Neural crest cell (in vitro differentiated cells): Measurements from ENCODE around the gene CCDC91. TPM values are rescaled to one million over a fixed set of nuclear protein-coding genes. Genes with fewer than 3 reads are reported as not detected.

ENCODE experiments used
- DNase-seq: peaks from one replicate; pipeline ENCODE4 v3.0.0; 2021; ENCODE audit warnings: low read depth, mixed read lengths, low spot score
- H3K27ac Mint-ChIP-seq: one replicate; pipeline ENCODE4 v1.8.0; 2021; ENCODE audit warnings: mild to moderate bottlenecking, mixed read lengths; ENCODE audit not compliant: unreplicated experiment
- H3K27me3 Mint-ChIP-seq: 2 replicates; pipeline ENCODE4 v1.8.0; 2021; ENCODE audit warnings: low read depth, mild to moderate bottlenecking, mixed read lengths
- H3K36me3 Mint-ChIP-seq: 2 replicates; pipeline ENCODE4 v1.8.0; 2021; ENCODE audit warnings: low read depth, mild to moderate bottlenecking, mixed read lengths
- H3K4me1 Mint-ChIP-seq: 2 replicates; pipeline ENCODE4 v1.8.0; 2021; ENCODE audit warnings: mixed read lengths
- H3K4me3 Mint-ChIP-seq: one replicate; pipeline ENCODE4 v1.8.0; 2021; ENCODE audit warnings: mild to moderate bottlenecking, mixed read lengths
- H3K9me3 Mint-ChIP-seq: 2 replicates; pipeline ENCODE4 v1.8.0; 2021; ENCODE audit warnings: mixed read lengths
- total RNA-seq: library from RNA; stranded (reverse); gene quantifications from 2 replicates; pipeline ENCODE4 v1.2.1, GENCODE V29; 2021
- TF ChIP-seq, protein P1 (sequence below): fragments of 200-600 bp; sonication (generic); conservative IDR thresholded peaks from 2 replicates; pipeline ENCODE4 v1.5.0; 2021; ENCODE audit warnings: antibody characterized with exemption, mild to moderate bottlenecking

CCDC91 gene
- total RNA-seq, 1 donor from 2014 or later, result 13.9 TPM

DNA sequence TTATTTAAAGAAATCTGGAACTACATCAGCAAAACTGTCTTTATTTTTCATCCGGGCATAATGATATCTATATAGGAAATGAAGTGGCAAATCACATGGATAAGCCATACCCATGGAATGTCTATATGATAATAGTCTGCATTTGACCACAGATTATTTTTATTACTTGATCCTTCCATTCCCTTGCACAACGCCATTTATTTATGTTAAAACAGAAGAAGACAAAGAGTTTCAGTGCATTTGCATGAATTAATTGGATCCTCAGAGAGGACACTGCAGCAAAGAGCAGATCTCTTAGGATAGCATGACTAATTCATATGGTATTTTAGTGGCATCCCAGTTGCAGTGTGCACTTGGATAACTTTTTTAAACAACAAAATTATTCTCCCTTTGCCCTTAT lies 345.0 kb downstream of the CCDC91 start:
- no peaks in the 10 kb centered on the region for H3K4me1 Mint-ChIP-seq
- no peaks in the 10 kb centered on the region for H3K27me3 Mint-ChIP-seq
- H3K4me3 Mint-ChIP-seq, result no peak overlapping the region
- TF ChIP-seq, protein P1, sequence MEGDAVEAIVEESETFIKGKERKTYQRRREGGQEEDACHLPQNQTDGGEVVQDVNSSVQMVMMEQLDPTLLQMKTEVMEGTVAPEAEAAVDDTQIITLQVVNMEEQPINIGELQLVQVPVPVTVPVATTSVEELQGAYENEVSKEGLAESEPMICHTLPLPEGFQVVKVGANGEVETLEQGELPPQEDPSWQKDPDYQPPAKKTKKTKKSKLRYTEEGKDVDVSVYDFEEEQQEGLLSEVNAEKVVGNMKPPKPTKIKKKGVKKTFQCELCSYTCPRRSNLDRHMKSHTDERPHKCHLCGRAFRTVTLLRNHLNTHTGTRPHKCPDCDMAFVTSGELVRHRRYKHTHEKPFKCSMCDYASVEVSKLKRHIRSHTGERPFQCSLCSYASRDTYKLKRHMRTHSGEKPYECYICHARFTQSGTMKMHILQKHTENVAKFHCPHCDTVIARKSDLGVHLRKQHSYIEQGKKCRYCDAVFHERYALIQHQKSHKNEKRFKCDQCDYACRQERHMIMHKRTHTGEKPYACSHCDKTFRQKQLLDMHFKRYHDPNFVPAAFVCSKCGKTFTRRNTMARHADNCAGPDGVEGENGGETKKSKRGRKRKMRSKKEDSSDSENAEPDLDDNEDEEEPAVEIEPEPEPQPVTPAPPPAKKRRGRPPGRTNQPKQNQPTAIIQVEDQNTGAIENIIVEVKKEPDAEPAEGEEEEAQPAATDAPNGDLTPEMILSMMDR, result no peak
- peaks cover 2% of the 10 kb centered on the region for H3K36me3 Mint-ChIP-seq
- no peak for DNase-seq
- no peak overlapping the region for H3K27ac Mint-ChIP-seq
- no peaks in the 10 kb centered on the region for H3K9me3 Mint-ChIP-seq

DNA sequence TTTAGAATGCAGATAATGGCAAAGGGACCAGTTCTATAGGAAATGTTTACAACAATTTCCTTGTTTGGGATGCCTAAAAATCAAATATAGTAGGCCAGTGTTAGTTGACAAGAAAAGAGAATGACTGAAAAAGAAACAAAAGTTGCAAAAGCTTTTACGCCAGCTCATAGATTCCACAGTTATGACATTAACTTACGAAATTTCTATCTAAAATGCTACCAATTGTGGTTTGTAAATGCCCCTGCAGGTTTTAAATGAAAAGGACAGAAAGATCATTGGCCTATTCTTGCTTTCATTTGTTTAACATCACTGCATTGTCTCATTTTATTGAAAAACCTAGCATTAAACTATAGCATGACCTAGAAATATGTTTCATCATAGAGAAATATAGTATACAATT lies 345.8 kb downstream of the CCDC91 start:
- no peak for DNase-seq
- H3K27me3 Mint-ChIP-seq, result no peaks in the 10 kb centered on the region
- H3K9me3 Mint-ChIP-seq, result no peaks in the 10 kb centered on the region
- H3K4me1 Mint-ChIP-seq, result no peaks in the 10 kb centered on the region
- no peak overlapping the region for H3K27ac Mint-ChIP-seq
- TF ChIP-seq, protein P1, result no peak
- H3K4me3 Mint-ChIP-seq, result no peak overlapping the region
- peaks cover 2% of the 10 kb centered on the region for H3K36me3 Mint-ChIP-seq

DNA sequence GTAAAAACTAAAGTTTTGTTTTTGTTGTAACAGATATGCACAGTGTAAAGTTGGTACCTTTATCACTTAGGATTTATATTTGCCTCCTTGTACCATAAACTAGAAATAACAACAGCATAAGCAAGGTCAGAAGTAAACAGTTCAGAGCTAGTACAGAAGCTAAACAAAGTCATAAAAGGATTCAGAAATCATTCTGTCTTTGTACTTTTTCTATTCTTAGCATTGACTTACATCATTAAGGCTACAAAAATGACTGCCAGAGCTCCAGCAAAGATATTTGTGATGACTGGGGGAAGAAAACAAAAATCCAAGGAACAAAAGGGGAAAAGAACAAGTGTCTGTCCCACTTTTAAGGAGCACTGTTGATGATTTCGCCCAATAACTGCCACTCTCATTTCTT lies 347.2 kb downstream of the CCDC91 start:
- DNase-seq, result no peak

DNA sequence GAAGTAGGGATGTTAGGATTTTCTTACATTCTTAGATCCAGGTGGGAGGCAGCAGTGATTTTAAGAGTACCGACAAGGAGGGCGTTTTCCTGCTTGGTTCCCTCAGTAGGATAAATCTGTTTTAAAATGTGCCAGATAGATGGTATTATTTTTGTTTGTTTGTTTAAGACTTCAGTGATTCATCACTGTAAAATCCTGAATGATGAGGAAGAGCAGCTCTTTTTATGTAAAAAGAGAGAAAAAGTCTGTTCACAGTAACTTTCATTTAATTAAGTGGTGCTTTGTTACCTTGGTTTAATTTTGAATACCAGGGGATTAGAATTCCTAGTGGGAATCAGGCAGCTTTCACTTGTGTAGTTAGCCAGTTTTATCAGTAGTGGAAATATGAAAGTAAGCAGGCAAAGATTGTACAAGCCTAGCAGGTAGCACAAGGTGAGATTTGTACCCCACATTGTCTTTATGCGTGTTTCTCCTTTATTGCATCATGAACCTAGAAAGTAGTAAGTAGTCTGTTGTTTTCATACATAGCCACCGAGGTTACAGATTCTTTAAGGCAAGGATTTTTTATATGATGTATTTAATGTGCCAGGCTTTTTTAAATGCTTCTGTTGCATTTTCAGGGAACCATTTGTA lies 349.6 kb downstream of the CCDC91 start:
- peaks cover 2% of the 10 kb centered on the region for H3K36me3 Mint-ChIP-seq
- H3K27ac Mint-ChIP-seq, result no peak overlapping the region
- DNase-seq, result no peak
- H3K27me3 Mint-ChIP-seq, result no peaks in the 10 kb centered on the region
- no peaks in the 10 kb centered on the region for H3K9me3 Mint-ChIP-seq
- H3K4me1 Mint-ChIP-seq, result no peaks in the 10 kb centered on the region
- TF ChIP-seq, protein P1, result no peak
- H3K4me3 Mint-ChIP-seq, result no peak overlapping the region

More for the DNA sequence above, 347.2 kb downstream of the CCDC91 start:
- H3K4me1 Mint-ChIP-seq, result no peaks in the 10 kb centered on the region
- no peaks in the 10 kb centered on the region for H3K27me3 Mint-ChIP-seq
- TF ChIP-seq, protein P1, result no peak
- H3K36me3 Mint-ChIP-seq, result peaks cover 2% of the 10 kb centered on the region
- no peaks in the 10 kb centered on the region for H3K9me3 Mint-ChIP-seq
- H3K4me3 Mint-ChIP-seq, result no peak overlapping the region
- no peak overlapping the region for H3K27ac Mint-ChIP-seq

DNA sequence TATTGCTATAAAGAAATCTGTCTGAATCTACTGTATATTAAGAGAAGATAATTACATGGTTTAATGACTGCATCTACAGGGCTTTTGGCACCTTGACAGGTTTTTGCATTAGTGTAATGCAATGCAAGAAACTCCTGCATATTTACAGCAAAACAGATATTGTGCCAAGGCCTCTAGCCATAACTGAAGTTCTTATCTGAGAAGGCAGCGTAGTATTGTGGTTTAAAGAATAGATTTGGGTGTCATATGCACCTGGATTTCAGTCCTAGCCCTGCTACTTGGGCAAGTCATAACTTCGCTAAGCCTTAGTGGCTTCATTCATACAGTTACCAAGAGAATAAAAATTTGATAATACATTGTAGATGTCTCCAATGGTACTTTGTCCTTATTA lies 350.1 kb downstream of the CCDC91 start:
- H3K27me3 Mint-ChIP-seq, result no peaks in the 10 kb centered on the region
- H3K9me3 Mint-ChIP-seq, result no peaks in the 10 kb centered on the region
- TF ChIP-seq, protein P1, result no peak
- H3K4me3 Mint-ChIP-seq, result no peak overlapping the region
- no peaks in the 10 kb centered on the region for H3K4me1 Mint-ChIP-seq
- H3K36me3 Mint-ChIP-seq, result peaks cover 2% of the 10 kb centered on the region
- DNase-seq, result no peak
- no peak overlapping the region for H3K27ac Mint-ChIP-seq
